Parathyroid adenoma (tissue), 2 donors: ENCODE results near the gene RNF167.

ENCODE experiments used
- H2AFZ ChIP-seq: fragments of 300-600 bp; sonication (generic); one replicate; pipeline ENCODE4 v1.7.0; 2017; ENCODE audit warnings: antibody characterized with exemption, mild to moderate bottlenecking
- H3K27ac ChIP-seq: fragments of 300-600 bp; sonication (generic); one replicate; pipeline ENCODE4 v1.7.0; 2017
- H3K27me3 ChIP-seq: fragments of 300-600 bp; sonication (generic); one replicate; pipeline ENCODE4 v1.7.0; 2017; ENCODE audit warnings: low read length; ENCODE audit not compliant: control insufficient read depth, insufficient read depth
- H3K36me3 ChIP-seq: fragments of 300-600 bp; sonication (generic); one replicate; pipeline ENCODE4 v1.7.0; 2017; ENCODE audit warnings: low read length; ENCODE audit not compliant: control insufficient read depth, insufficient read depth
- H3K4me1 ChIP-seq: fragments of 300-600 bp; sonication (generic); one replicate; pipeline ENCODE4 v1.7.0; 2017; ENCODE audit warnings: control low read depth
- H3K4me2 ChIP-seq: fragments of 300-600 bp; sonication (generic); one replicate; pipeline ENCODE4 v1.7.0; 2017; ENCODE audit warnings: low read length
- H3K4me3 ChIP-seq: fragments of 300-600 bp; sonication (generic); one replicate; pipeline ENCODE4 v1.7.0; 2017; ENCODE audit warnings: low read depth, low read length
- H3K79me2 ChIP-seq: fragments of 300-600 bp; sonication (generic); one replicate; pipeline ENCODE4 v1.7.0; 2017; ENCODE audit warnings: control low read depth
- H3K9ac ChIP-seq: fragments of 300-600 bp; sonication (generic); one replicate; pipeline ENCODE4 v1.7.0; 2017; ENCODE audit warnings: mild to moderate bottlenecking
- H3K9me3 ChIP-seq: fragments of 300-600 bp; sonication (generic); one replicate; pipeline ENCODE4 v1.7.0; 2017; ENCODE audit warnings: low read length; ENCODE audit not compliant: control insufficient read depth
- CTCF ChIP-seq: fragments of 300-600 bp; sonication (generic); IDR thresholded peaks from one replicate; pipeline ENCODE4 v1.7.0; 2017; ENCODE audit warnings: antibody characterized with exemption, mild to moderate bottlenecking
- donor health status: primary hyperparathyroidism.

The RNF167 gene

GRCh38 chr17:4958102-4958501 lies 18.0 kb downstream of the RNF167 start:
- Histone ChIP-seq H3K4me3 (no peak overlapping the region), H3K4me2 (no peak overlapping the region), H3K36me3 (no peaks in the 10 kb centered on the region), H3K27ac (no peak overlapping the region), H2AFZ (no peak overlapping the region), H3K9ac (no peak overlapping the region), H3K9me3 (no peaks in the 10 kb centered on the region), H3K27me3 (no peaks in the 10 kb centered on the region), H3K4me1 (peaks cover 6% of the 10 kb centered on the region), H3K79me2 (peaks cover 5% of the 10 kb centered on the region)
- TF ChIP-seq CTCF, result no peak

GRCh38 chr17:4959261-4959965 lies 19.3 kb downstream of the RNF167 start:
- no peaks in the 10 kb centered on the region for H3K9me3 ChIP-seq
- no peak overlapping the region for H3K27ac ChIP-seq
- H3K4me2 ChIP-seq, result no peak overlapping the region
- peaks cover 6% of the 10 kb centered on the region for H3K4me1 ChIP-seq
- H3K4me3 ChIP-seq, result no peak overlapping the region
- H2AFZ ChIP-seq, result no peak overlapping the region
- TF ChIP-seq CTCF, result no peak
- H3K79me2 ChIP-seq, result peaks cover 5% of the 10 kb centered on the region
- H3K9ac ChIP-seq, result no peak overlapping the region
- no peaks in the 10 kb centered on the region for H3K27me3 ChIP-seq
- H3K36me3 ChIP-seq, result no peaks in the 10 kb centered on the region

- Histone ChIP-seq H2AFZ (no peak overlapping the region), H3K4me3 (no peak overlapping the region), H3K4me2 (no peak overlapping the region), H3K27ac (no peak overlapping the region), H3K36me3 (no peaks in the 10 kb centered on the region), H3K27me3 (no peaks in the 10 kb centered on the region), H3K79me2 (peaks cover 7% of the 10 kb centered on the region), H3K9ac (no peak overlapping the region), H3K9me3 (no peaks in the 10 kb centered on the region), H3K4me1 (peaks cover 6% of the 10 kb centered on the region)
- TF ChIP-seq CTCF, result no peak
Measured at GRCh38 chr17:4960279-4960922, 20.3 kb downstream of the RNF167 start.

- no peaks in the 10 kb centered on the region for H3K27me3 ChIP-seq
- peaks cover 7% of the 10 kb centered on the region for H3K79me2 ChIP-seq
- no peak overlapping the region for H3K27ac ChIP-seq
- no peak overlapping the region for H3K4me2 ChIP-seq
- H3K9me3 ChIP-seq, result no peaks in the 10 kb centered on the region
- H2AFZ ChIP-seq, result no peak overlapping the region
- no peak overlapping the region for H3K9ac ChIP-seq
- no peak for TF ChIP-seq CTCF
- H3K4me1 ChIP-seq, result peaks cover 10% of the 10 kb centered on the region
- no peaks in the 10 kb centered on the region for H3K36me3 ChIP-seq
- H3K4me3 ChIP-seq, result no peak overlapping the region
Measured at GRCh38 chr17:4965311-4965986, 25.4 kb downstream of the RNF167 start.
